ENCODE data around the gene SEZ6.

Gene SEZ6

DNA sequence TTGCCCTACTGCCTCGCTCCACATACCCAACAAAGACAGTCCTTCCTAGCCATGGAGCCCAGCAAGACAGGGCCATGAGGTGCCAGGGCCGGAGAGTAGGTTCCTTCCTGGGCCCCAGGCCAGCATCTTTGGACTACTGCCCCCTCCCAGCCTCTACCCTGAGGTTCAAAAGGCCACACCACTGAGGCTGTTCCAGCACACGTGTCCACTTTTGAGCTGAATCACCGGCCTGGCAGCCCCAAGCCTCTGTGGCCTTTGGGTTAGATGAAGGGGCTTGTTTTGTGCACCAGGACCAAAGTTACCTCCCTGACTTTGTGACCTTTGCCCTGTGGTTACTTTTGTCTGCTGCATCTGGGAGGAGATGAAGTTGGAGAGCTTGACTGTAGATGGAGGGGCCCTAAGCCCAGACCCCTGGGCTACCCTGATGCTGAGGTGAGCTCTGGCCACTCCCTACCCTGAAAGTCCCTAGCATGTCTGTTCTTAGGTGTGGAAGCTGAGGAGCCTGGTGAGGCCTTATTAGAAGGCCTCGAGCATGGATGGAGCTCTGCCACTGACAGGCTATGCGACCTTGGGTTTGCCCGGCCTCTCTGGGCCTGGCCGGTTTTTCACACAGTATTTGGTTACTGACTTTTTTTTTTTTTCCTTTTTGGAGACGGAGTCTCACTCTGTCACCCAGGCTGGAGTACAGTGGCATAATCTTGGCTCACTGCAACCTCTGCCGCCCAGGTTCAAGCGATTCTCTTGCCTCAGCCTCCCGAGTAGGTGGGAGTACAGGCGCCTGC lies 12.0 kb downstream of the SEZ6 start:
- Histone ChIP-seq H3K27ac (no peak overlapping the region), H3K79me2 (no peaks in the 10 kb centered on the region)

GRCh38 chr17:28992625-28993600 lies 12.9 kb downstream of the SEZ6 start:
- Histone ChIP-seq H3K27ac (no peak overlapping the region), H3K27me3 (ENCODE audit: control insufficient read depth, insufficient read depth, low read length) (no peaks in the 10 kb centered on the region), H3K4me1 (peaks cover 3% of the 10 kb centered on the region), H3K4me2 (ENCODE audit: low read length) (no peak overlapping the region), H3K9ac (no peak overlapping the region), H3K4me3 (ENCODE audit: low read depth, low read length) (no peak overlapping the region), H2AFZ (no peak overlapping the region), H3K36me3 (ENCODE audit: control insufficient read depth, insufficient read depth, low read length) (no peaks in the 10 kb centered on the region), H3K79me2 (no peaks in the 10 kb centered on the region), H3K9me3 (ENCODE audit: control insufficient read depth, low read length) (no peaks in the 10 kb centered on the region)
- no peak for TF ChIP-seq CTCF (IDR thresholded peaks at IDR 0.05)

More for the DNA sequence above, 12.0 kb downstream of the SEZ6 start:
- Histone ChIP-seq H3K36me3 (ENCODE audit: control insufficient read depth, insufficient read depth, low read length) (no peaks in the 10 kb centered on the region), H3K9me3 (ENCODE audit: control insufficient read depth, low read length) (no peaks in the 10 kb centered on the region), H3K9ac (no peak overlapping the region), H3K27me3 (ENCODE audit: control insufficient read depth, insufficient read depth, low read length) (no peaks in the 10 kb centered on the region), H3K4me2 (ENCODE audit: low read length) (no peak overlapping the region), H3K4me3 (ENCODE audit: low read depth, low read length) (no peak overlapping the region), H2AFZ (no peak overlapping the region), H3K4me1 (peaks cover 2% of the 10 kb centered on the region)
- no peak for TF ChIP-seq CTCF (IDR thresholded peaks at IDR 0.05)

GRCh38 chr17:28992185-28992584 lies 13.6 kb downstream of the SEZ6 start:
- Histone ChIP-seq H3K4me3 (ENCODE audit: low read depth, low read length) (no peak overlapping the region), H2AFZ (no peak overlapping the region), H3K27me3 (ENCODE audit: control insufficient read depth, insufficient read depth, low read length) (no peaks in the 10 kb centered on the region), H3K27ac (no peak overlapping the region), H3K4me2 (ENCODE audit: low read length) (no peak overlapping the region), H3K9me3 (ENCODE audit: control insufficient read depth, low read length) (no peaks in the 10 kb centered on the region), H3K79me2 (no peaks in the 10 kb centered on the region), H3K4me1 (peaks cover 3% of the 10 kb centered on the region), H3K36me3 (ENCODE audit: control insufficient read depth, insufficient read depth, low read length) (no peaks in the 10 kb centered on the region), H3K9ac (no peak overlapping the region)
- no peak for TF ChIP-seq CTCF (IDR thresholded peaks at IDR 0.05)

DNA sequence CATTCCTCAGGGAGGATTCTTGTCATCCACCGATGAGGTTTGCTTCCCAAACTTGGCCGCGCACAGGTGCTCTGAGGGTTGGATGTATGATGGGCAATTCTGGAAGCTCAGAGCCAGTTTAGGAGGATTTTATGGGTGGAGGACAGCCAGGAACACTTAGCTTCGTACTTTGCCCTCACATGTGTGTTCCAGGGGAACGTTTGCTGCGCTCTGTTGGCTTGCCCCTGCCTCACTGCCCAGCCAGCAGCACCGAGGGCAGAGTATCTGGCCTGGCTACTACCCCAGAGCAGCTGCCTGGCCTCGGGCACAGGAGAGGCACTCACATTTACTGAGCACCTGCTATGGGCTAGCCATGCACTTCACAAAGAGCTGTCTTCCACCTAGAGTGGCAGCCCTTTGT lies 14.1 kb downstream of the SEZ6 start:
- no peak overlapping the region for H2AFZ ChIP-seq
- H3K4me1 ChIP-seq = peaks cover 3% of the 10 kb centered on the region
- H3K79me2 ChIP-seq = no peaks in the 10 kb centered on the region
- H3K4me2 ChIP-seq (ENCODE audit: low read length) = no peak overlapping the region
- no peak overlapping the region for H3K27ac ChIP-seq
- H3K36me3 ChIP-seq (ENCODE audit: control insufficient read depth, insufficient read depth, low read length) = no peaks in the 10 kb centered on the region
- no peaks in the 10 kb centered on the region for H3K9me3 ChIP-seq (ENCODE audit: control insufficient read depth, low read length)
- no peak overlapping the region for H3K9ac ChIP-seq
- TF ChIP-seq CTCF (IDR thresholded peaks at IDR 0.05) = no peak
- H3K4me3 ChIP-seq (ENCODE audit: low read depth, low read length) = no peak overlapping the region
- H3K27me3 ChIP-seq (ENCODE audit: control insufficient read depth, insufficient read depth, low read length) = no peaks in the 10 kb centered on the region
